IMR-90 (cell line): ENCODE measurements around the gene FLVCR2. TPM values are rescaled to one million over a fixed set of nuclear protein-coding genes. Genes with fewer than 3 reads are reported as not detected.

Source experiments
- ATAC-seq: fragments of 200-7000 bp; cut with Tn5 transposase; 2 replicates; pipeline ENCODE4 v1.9.1; 2020; ENCODE audit warnings: low read depth, mild to moderate bottlenecking, moderate library complexity
- BruUV-seq: library from RNA; stranded (reverse); fragments of 400-500 nt; replicated peaks from 2 replicates; lab custom pipeline; 2021; lab: Mats Ljungman, UMichigan
- CTCF ChIA-PET: fragments of 300-600 bp; formaldehyde crosslinking; extraction: SDS; loops from one replicate; lab custom pipeline; 2021; ENCODE audit warnings: antibody characterized with exemption; lab: Yijun Ruan, JAX
- POLR2A ChIA-PET: fragments of 300-600 bp; sonication (Branson Sonifier 250); formaldehyde crosslinking; loops from one replicate; lab custom pipeline; 2022; ENCODE audit warnings: antibody characterized with exemption; ENCODE audit not compliant: unreplicated experiment; lab: Charles Lee
- DNase-seq: peaks from one replicate; pipeline ENCODE4 v3.0.0; 2013
- H2AFZ ChIP-seq: replicated peaks from 2 replicates; pipeline ENCODE3; 2013; ENCODE audit warnings: low read length, mild to moderate bottlenecking; ENCODE audit not compliant: poor library complexity
- H2AK5ac ChIP-seq: 2 replicates; pipeline ENCODE4 v1.6.1; 2013; ENCODE audit warnings: low read depth, low read length, inconsistent platforms
- H2AK9ac ChIP-seq: replicated peaks from 2 replicates; pipeline ENCODE3; 2013; ENCODE audit warnings: mild to moderate bottlenecking, low read depth, low read length, moderate library complexity; ENCODE audit not compliant: poor library complexity
- H2BK120ac ChIP-seq: 2 replicates; pipeline ENCODE4 v1.6.1; 2013; ENCODE audit warnings: low read depth, low read length, inconsistent platforms
- H2BK15ac ChIP-seq: 3 replicates; pipeline ENCODE4 v1.6.1; 2013; ENCODE audit warnings: low read depth, low read length, inconsistent platforms
- H2BK20ac ChIP-seq: 2 replicates; pipeline ENCODE4 v1.6.1; 2013; ENCODE audit warnings: low read depth, mild to moderate bottlenecking, inconsistent platforms, low read length, moderate library complexity
- H2BK5ac ChIP-seq: 2 replicates; pipeline ENCODE4 v1.6.1; 2013; ENCODE audit warnings: mild to moderate bottlenecking, low read depth, low read length, inconsistent platforms; ENCODE audit not compliant: poor library complexity, severe bottlenecking
- H3K14ac ChIP-seq: replicated peaks from 2 replicates; pipeline ENCODE4 v1.6.1; 2013; ENCODE audit warnings: low read depth, low read length, inconsistent platforms
- H3K18ac ChIP-seq: 2 replicates; pipeline ENCODE4 v1.6.1; 2013; ENCODE audit warnings: low read depth, low read length, control low read depth
- H3K23ac ChIP-seq: 2 replicates; pipeline ENCODE4 v1.6.1; 2013; ENCODE audit warnings: low read depth, low read length, inconsistent platforms
- H3K27ac ChIP-seq: 2 replicates; pipeline ENCODE4 v1.5.1; 2013; ENCODE audit warnings: mild to moderate bottlenecking, control low read depth, low read length; ENCODE audit not compliant: insufficient read depth
- H3K27me3 ChIP-seq: 2 replicates; pipeline ENCODE4 v1.6.1; 2013; ENCODE audit warnings: low read length; ENCODE audit not compliant: control insufficient read depth, insufficient read depth
- H3K36me3 ChIP-seq: 2 replicates; pipeline ENCODE4 v1.6.1; 2013; ENCODE audit warnings: low read length, mixed read lengths; ENCODE audit not compliant: control insufficient read depth, insufficient read depth
- H3K4ac ChIP-seq: 2 replicates; pipeline ENCODE4 v1.6.1; 2013; ENCODE audit warnings: low read depth, low read length, inconsistent platforms
- H3K4me1 ChIP-seq: 2 replicates; pipeline ENCODE4 v1.6.1; 2013; ENCODE audit warnings: low read length, mixed read lengths; ENCODE audit not compliant: control insufficient read depth, insufficient read depth
- H3K4me2 ChIP-seq: 2 replicates; pipeline ENCODE4 v1.6.1; 2013; ENCODE audit warnings: low read depth, mild to moderate bottlenecking, control low read depth, low read length, moderate library complexity
- H3K4me3 ChIP-seq: 2 replicates; pipeline ENCODE4 v1.5.1; 2013; ENCODE audit warnings: low read depth, mild to moderate bottlenecking, control low read depth, low read length, moderate library complexity; ENCODE audit not compliant: insufficient read depth
- H3K56ac ChIP-seq: 2 replicates; pipeline ENCODE4 v1.6.1; 2013; ENCODE audit warnings: low read length, inconsistent platforms; ENCODE audit not compliant: insufficient read depth; ENCODE audit errors: extremely low read depth
- H3K79me1 ChIP-seq, 2 experiments: 2 replicates each; pipeline ENCODE4 v1.6.1; 2013; ENCODE audit warnings: low read length in 2 of 2, inconsistent platforms in 1 of 2, low read depth in 1 of 2
- H3K9ac ChIP-seq: 2 replicates; pipeline ENCODE4 v1.6.1; 2013; ENCODE audit warnings: low read depth, low read length, control low read depth
- H3K9me1 ChIP-seq: 2 replicates; pipeline ENCODE4 v1.6.1; 2013; ENCODE audit warnings: low read length, inconsistent platforms; ENCODE audit not compliant: insufficient read depth
- H3K9me3 ChIP-seq: 2 replicates; pipeline ENCODE4 v1.6.1; 2013; ENCODE audit warnings: low read length; ENCODE audit not compliant: control insufficient read depth, insufficient read depth
- H4K20me1 ChIP-seq: 2 replicates; pipeline ENCODE4 v1.6.1; 2013; ENCODE audit warnings: low read length, inconsistent platforms; ENCODE audit not compliant: insufficient read depth
- H4K5ac ChIP-seq: 2 replicates; pipeline ENCODE4 v1.6.1; 2013; ENCODE audit warnings: mild to moderate bottlenecking, low read depth, low read length, control low read depth
- H4K8ac ChIP-seq, 2 experiments: 2 replicates each; pipeline ENCODE4 v1.6.1; 2013; ENCODE audit warnings: low read depth in 2 of 2, low read length in 2 of 2, control low read depth in 1 of 2, inconsistent platforms in 1 of 2
- H4K91ac ChIP-seq: 2 replicates; pipeline ENCODE4 v1.6.1; 2013; ENCODE audit warnings: low read depth, low read length, inconsistent platforms; ENCODE audit not compliant: insufficient read depth
- MAZ ChIP-seq: IDR thresholded peaks from 2 replicates; pipeline ENCODE4 v1.6.1; 2012; ENCODE audit warnings: low read depth, mild to moderate bottlenecking, low read length, improper control_type of control experiment, moderate library complexity, borderline replicate concordance
- RCOR1 ChIP-seq: IDR thresholded peaks from 2 replicates; pipeline ENCODE4 v1.6.1; 2012; ENCODE audit warnings: mild to moderate bottlenecking, low read length, improper control_type of control experiment; ENCODE audit not compliant: insufficient replicate concordance
- RFX5 ChIP-seq: IDR thresholded peaks from 2 replicates; pipeline ENCODE4 v1.8.0; 2012; ENCODE audit warnings: low read depth, mild to moderate bottlenecking, low read length, moderate library complexity
- USF2 ChIP-seq: fragments of 150-350 bp; IDR thresholded peaks from 2 replicates; pipeline ENCODE4 v1.6.1; 2017; ENCODE audit warnings: mild to moderate bottlenecking, antibody characterized with exemption, low read length, low read depth
- WGBS, 2 experiments: methylation state at CpG; one replicate each; pipeline versions ENCODE4 v1.1.5 to v1.1.7; 2013; ENCODE audit warnings: missing lambda C conversion rate in 2 of 2; ENCODE audit not compliant: insufficient read length in 1 of 2; ENCODE audit errors: extremely low coverage in 2 of 2; 5-methylcytosine and 5-hydroxymethylcytosine counted together
- dilution Hi-C: fragments of 300-500 bp; cut with HindIII; formaldehyde crosslinking; loops from one replicate; pipeline ENCODE4 v1.14.3; 2018; ENCODE audit warnings: low sequenced_read_pairs; ENCODE audit not compliant: unreplicated experiment
- in situ Hi-C: fragments of 300-500 bp; cut with MboI; formaldehyde crosslinking; loops from 3 replicates; pipeline ENCODE4 v1.14.3; 2019; ENCODE audit warnings: low sequenced_read_pairs, inconsistent platforms, mixed read lengths
- intact Hi-C: fragments of 100-400 bp; cut with micrococcal nuclease; formaldehyde crosslinking; loops from 2 replicates; pipeline ENCODE4 v1.10.0; 2022
- polyA plus RNA-seq, 3 experiments: library from polyadenylated mRNA; depleted of rRNA; stranded (reverse); fragments of >200 nt; gene quantifications; 2 replicates each; pipeline ENCODE4 v1.2.3, GENCODE V29; 2012; ENCODE audit warnings: low replicate concordance in 1 of 3
- total RNA-seq: library from RNA; depleted of rRNA; stranded (reverse); fragments of >200 nt; gene quantifications from 2 replicates; pipeline ENCODE4 v1.2.3, GENCODE V29; 2012

Gene FLVCR2
- total and polyA plus RNA-seq, 2 of the 4 experiments (the other 2 are of a cell fraction), result 0.94 to 1.4 TPM

DNA sequence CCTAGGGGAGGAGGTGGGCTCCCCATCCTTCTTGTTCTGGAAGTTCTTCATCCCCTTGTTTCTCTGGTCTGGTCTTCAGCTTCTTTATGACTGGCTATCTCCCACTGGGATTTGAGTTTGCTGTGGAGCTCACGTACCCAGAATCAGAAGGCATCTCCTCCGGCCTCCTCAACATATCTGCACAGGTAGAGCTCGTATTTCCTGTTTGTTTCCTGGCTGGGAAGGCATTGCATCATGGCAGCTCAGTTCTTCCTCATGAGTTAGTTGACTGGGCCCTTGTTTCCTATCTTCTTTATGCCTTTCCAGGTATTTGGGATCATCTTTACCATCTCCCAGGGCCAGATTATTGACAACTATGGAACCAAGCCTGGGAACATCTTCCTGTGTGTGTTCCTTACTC lies 62.5 kb downstream of the FLVCR2 start:
- Histone ChIP-seq H2AFZ (no peak overlapping the region), H3K18ac (no peak overlapping the region), H3K4ac (no peak overlapping the region), H4K5ac (no peak overlapping the region), H3K36me3 (no peaks in the 10 kb centered on the region), H3K4me2 (no peak overlapping the region), H3K23ac (no peak overlapping the region), H2AK5ac (no peak overlapping the region), H3K27ac (no peak overlapping the region), H3K9me1 (peaks cover 8% of the 10 kb centered on the region), H2BK5ac (no peak overlapping the region), H3K9ac (no peak overlapping the region), H4K20me1 (peaks cover under 1% of the 10 kb centered on the region; the same call in 1 of the 2 replicates), H3K27me3 (no peaks in the 10 kb centered on the region), H3K79me1 (no peaks in the 10 kb centered on the region; a peak in 1 of 4 replicates), H3K9me3 (no peaks in the 10 kb centered on the region), H2AK9ac (no peak overlapping the region), H3K4me1 (peaks cover 8% of the 10 kb centered on the region), H3K14ac (no peak overlapping the region), H3K4me3 (no peak overlapping the region), H2BK15ac (no peak overlapping the region), H2BK20ac (no peak overlapping the region), H3K56ac (no peak overlapping the region), H4K91ac (no peak overlapping the region), H2BK120ac (no peak overlapping the region), H4K8ac (no peak overlapping the region)
- DNase-seq (no peak), ATAC-seq (no peak)
- in situ Hi-C loops, result no loop called here
- BruUV-seq, result no TSS peak
- no CpG with 5 or more reads among the region's 3 CpGs for WGBS, 2 experiments
- dilution Hi-C loops, result no loop called here
- ChIA-PET POLR2A (no interaction called here), CTCF (no interaction called here)
- intact Hi-C loops, result no loop called here
- TF ChIP-seq RCOR1 (no peak), RFX5 (no peak), MAZ (no peak), USF2 (no peak)
